WTC11 (cell line): ENCODE measurements around the gene TMEM97.

ENCODE experiments used
- ATF1 ChIP-seq: sonication (generic); formaldehyde crosslinking; IDR thresholded peaks from 2 replicates; pipeline ENCODE4 v1.8.1; 2023; ENCODE audit warnings: mild to moderate bottlenecking, moderate library complexity, missing genetic modification reagents
- CREM ChIP-seq: sonication (generic); formaldehyde crosslinking; IDR thresholded peaks from 2 replicates; pipeline ENCODE4 v1.8.1; 2022; ENCODE audit warnings: mild to moderate bottlenecking, missing genetic modification reagents, moderate library complexity
- CTCF ChIP-seq: fragments of 200-600 bp; IDR thresholded peaks from 2 replicates; pipeline ENCODE4 v1.8.0; 2022; ENCODE audit warnings: antibody characterized with exemption
- E2F5 ChIP-seq: sonication (generic); formaldehyde crosslinking; IDR thresholded peaks from 2 replicates; pipeline ENCODE4 v1.8.1; 2022; ENCODE audit warnings: mild to moderate bottlenecking, moderate library complexity, missing genetic modification reagents
- GRHL2 ChIP-seq: fragments of 250-450 bp; sonication (Bioruptor Pico); IDR thresholded peaks from 2 replicates; pipeline ENCODE4 v1.8.0; 2022; ENCODE audit warnings: mild to moderate bottlenecking, moderate library complexity; ENCODE audit not compliant: insufficient replicate concordance, severe bottlenecking
- TCF7 ChIP-seq: sonication (generic); formaldehyde crosslinking; IDR thresholded peaks from 2 replicates; pipeline ENCODE4 v1.8.0; 2022; ENCODE audit warnings: mild to moderate bottlenecking, low read depth, missing genetic modification reagents, moderate library complexity
- TEAD4 ChIP-seq: sonication (generic); formaldehyde crosslinking; IDR thresholded peaks from 2 replicates; pipeline ENCODE4 v1.8.0; 2022; ENCODE audit warnings: mild to moderate bottlenecking, missing genetic modification reagents
- ZNF138 ChIP-seq: sonication (generic); formaldehyde crosslinking; conservative IDR thresholded peaks from 2 replicates; pipeline ENCODE4 v1.8.1; 2022; ENCODE audit warnings: mild to moderate bottlenecking, moderate library complexity, missing genetic modification reagents
- ZNF232 ChIP-seq: sonication (generic); formaldehyde crosslinking; IDR thresholded peaks from 2 replicates; pipeline ENCODE4 v1.8.0; 2022; ENCODE audit warnings: mild to moderate bottlenecking, missing genetic modification reagents

- TF ChIP-seq CTCF (no peak), GRHL2 (CRISPR knock-in tag) (no peak), E2F5 (CRISPR knock-in tag) (no peak), TCF7 (no peak), ZNF232 (CRISPR knock-in tag) (no peak), ZNF138 (CRISPR knock-in tag) (no peak), TEAD4 (CRISPR knock-in tag) (no peak), CREM (no peak), ATF1 (CRISPR knock-in tag) (no peak)
Observed at GRCh38 chr17:28317099-28317965, 1.7 kb upstream of the TMEM97 start.
